ENCODE results near the gene SH3PXD2B.
"Not testable (repeated sequence)": the region's sequence is repeated elsewhere in the genome, so short reads cannot be mapped to it uniquely, and the experiment has no call there.

SH3PXD2B gene

DNA sequence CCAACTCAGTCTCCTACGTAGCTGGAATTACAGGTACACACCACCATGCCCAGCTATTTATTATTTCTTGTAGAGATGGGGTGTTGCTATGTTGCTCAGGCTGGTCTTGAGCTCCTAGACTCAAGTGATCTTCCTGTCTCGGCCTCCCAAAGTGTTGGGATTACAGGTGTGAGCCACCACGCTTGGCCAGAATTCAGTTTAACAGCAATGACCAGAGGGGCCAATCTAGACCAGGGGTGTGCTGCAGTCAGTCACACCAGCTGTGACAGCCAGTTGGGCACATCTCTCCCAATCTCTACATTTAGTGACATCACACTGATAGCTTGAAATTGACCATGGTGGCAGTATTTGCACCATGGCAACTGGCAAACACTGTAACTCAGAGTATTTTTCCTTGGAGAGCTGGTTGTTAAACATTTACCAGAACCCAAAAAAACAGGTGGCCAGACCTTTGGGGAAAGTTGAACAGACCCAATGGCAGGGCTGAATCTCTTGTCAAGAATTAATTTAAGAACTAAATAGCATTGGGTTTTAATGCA lies 103.0 kb downstream of the SH3PXD2B start:
- Histone ChIP-seq H3K27ac (ENCODE audit: low read depth, low read length, poor library complexity, severe bottlenecking) (no peak overlapping the region), H3K79me2 (ENCODE audit: insufficient read depth, low read length) (no peaks in the 10 kb centered on the region)

GRCh38 chr5:172350212-172351181 lies 103.8 kb downstream of the SH3PXD2B start:
- Histone ChIP-seq H3F3A (ENCODE audit: insufficient read depth, low read length) (no peaks in the 10 kb centered on the region), H3K27me3 (ENCODE audit: insufficient read depth, low read length) (peaks cover 8% of the 10 kb centered on the region; the same call in 1 of the 2 replicates), H3K9ac (ENCODE audit: low read length) (no peak overlapping the region), H4K20me1 (ENCODE audit: insufficient read depth, low read length) (no peaks in the 10 kb centered on the region), H3K9me2 (ENCODE audit: low read depth, low read length) (no peaks in the 10 kb centered on the region), H3K27ac (ENCODE audit: low read depth, low read length, poor library complexity, severe bottlenecking) (no peak overlapping the region), H3K4me3 (ENCODE audit: low read depth, low read length, poor library complexity, severe bottlenecking) (no peak overlapping the region), H3K4me1 (ENCODE audit: insufficient read depth, low read length, severe bottlenecking) (no peaks in the 10 kb centered on the region), H3K4me2 (ENCODE audit: low read length) (no peak overlapping the region), H3K36me3 (ENCODE audit: insufficient read depth, low read length) (no peaks in the 10 kb centered on the region), H2AFZ (ENCODE audit: low read length) (no peak overlapping the region), H3K79me2 (ENCODE audit: insufficient read depth, low read length) (no peaks in the 10 kb centered on the region), H3K9me3 (ENCODE audit: low read length) (no peaks in the 10 kb centered on the region)
- TF ChIP-seq CTCF (IDR thresholded peaks at IDR 0.05; ENCODE audit: low read length) = no peak

More for the DNA sequence above, 103.0 kb downstream of the SH3PXD2B start:
- Histone ChIP-seq H3K9me2 (ENCODE audit: low read depth, low read length) (no peaks in the 10 kb centered on the region), H3K4me3 (ENCODE audit: low read depth, low read length, poor library complexity, severe bottlenecking) (no peak overlapping the region), H3K4me2 (ENCODE audit: low read length) (no peak overlapping the region), H3K9me3 (ENCODE audit: low read length) (no peaks in the 10 kb centered on the region), H2AFZ (ENCODE audit: low read length) (no peak overlapping the region), H3K4me1 (ENCODE audit: insufficient read depth, low read length, severe bottlenecking) (no peaks in the 10 kb centered on the region), H3K9ac (ENCODE audit: low read length) (no peak overlapping the region), H3K36me3 (ENCODE audit: insufficient read depth, low read length) (no peaks in the 10 kb centered on the region), H3K27me3 (ENCODE audit: insufficient read depth, low read length) (peaks cover 8% of the 10 kb centered on the region; the same call in 1 of the 2 replicates), H4K20me1 (ENCODE audit: insufficient read depth, low read length) (no peaks in the 10 kb centered on the region), H3F3A (ENCODE audit: insufficient read depth, low read length) (no peaks in the 10 kb centered on the region)
- TF ChIP-seq CTCF (IDR thresholded peaks at IDR 0.05; ENCODE audit: low read length) (no peak), EZH2 (IDR thresholded peaks at IDR 0.05; ENCODE audit: borderline replicate concordance, low read length) (no peak)

DNA sequence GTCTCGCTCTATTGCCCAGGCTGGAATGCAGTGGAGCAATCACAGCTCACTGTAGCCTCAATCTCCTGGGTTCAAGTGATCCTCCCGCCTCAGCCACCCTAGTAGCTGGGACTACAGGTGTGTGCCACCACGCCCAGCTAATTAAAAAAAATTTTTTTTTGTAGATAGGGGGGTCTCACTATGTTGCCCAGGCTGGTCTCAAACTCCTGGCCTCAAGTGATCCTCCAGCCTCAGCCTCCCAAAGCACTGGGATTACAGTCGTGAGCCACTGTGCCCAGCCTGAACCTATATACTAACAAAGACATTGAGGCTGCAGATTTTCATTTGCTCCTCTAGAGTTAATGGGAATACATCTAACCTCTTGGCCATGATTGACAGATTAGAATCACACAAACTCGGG lies 105.6 kb downstream of the SH3PXD2B start:
- not testable (repeated sequence) for H3K4me1 ChIP-seq (ENCODE audit: insufficient read depth, low read length, severe bottlenecking); H3K36me3 ChIP-seq (ENCODE audit: insufficient read depth, low read length); H4K20me1 ChIP-seq (ENCODE audit: insufficient read depth, low read length); H3F3A ChIP-seq (ENCODE audit: insufficient read depth, low read length); H3K4me3 ChIP-seq (ENCODE audit: low read depth, low read length, poor library complexity, severe bottlenecking); H3K9me3 ChIP-seq (ENCODE audit: low read length); H3K27ac ChIP-seq (ENCODE audit: low read depth, low read length, poor library complexity, severe bottlenecking); H3K9ac ChIP-seq (ENCODE audit: low read length); H3K4me2 ChIP-seq (ENCODE audit: low read length); H3K79me2 ChIP-seq (ENCODE audit: insufficient read depth, low read length); H3K27me3 ChIP-seq (ENCODE audit: insufficient read depth, low read length); H3K9me2 ChIP-seq (ENCODE audit: low read depth, low read length); H2AFZ ChIP-seq (ENCODE audit: low read length)

All from OCI-LY1 (cell line).